D721Med (cell line): ENCODE measurements around the gene PDGFD.

Source experiments
- DNase-seq: peaks from one replicate; pipeline ENCODE4 v3.0.0; 2011; ENCODE audit warnings: low spot score; ENCODE audit not compliant: insufficient read length
- FAIRE-seq: peaks from 2 replicates; lab custom pipeline; 2011; peaks lifted over from hg19 to GRCh38; lab: Jason Lieb, UNC
- CTCF ChIP-seq: IDR thresholded peaks from 2 replicates; pipeline ENCODE4 v1.5.1; 2012; ENCODE audit warnings: mild to moderate bottlenecking, control low read depth; ENCODE audit not compliant: insufficient read depth; ENCODE audit errors: missing control alignments

Gene PDGFD

GRCh38 chr11:103998826-103999508 is 165.0 kb downstream of the PDGFD start:
- no peak for TF ChIP-seq CTCF
- FAIRE-seq, result no peak
- DNase-seq, result no peak

- DNase-seq, result no peak
- FAIRE-seq, result no peak
- no peak for TF ChIP-seq CTCF
These were observed 166.9 kb downstream of the PDGFD start for GRCh38 chr11:103997082-103997481.

- no peak for FAIRE-seq
- TF ChIP-seq CTCF, result no peak
- no peak for DNase-seq
These were observed 168.1 kb downstream of the PDGFD start for GRCh38 chr11:103995896-103996295.

GRCh38 chr11:103994518-103994917 is 169.4 kb downstream of the PDGFD start:
- no peak for DNase-seq
- FAIRE-seq, result no peak
- no peak for TF ChIP-seq CTCF

- FAIRE-seq (no peak), DNase-seq (no peak)
- no peak for TF ChIP-seq CTCF
These were observed 169.9 kb downstream of the PDGFD start for GRCh38 chr11:103994094-103994493.

GRCh38 chr11:103993507-103993906 is 170.4 kb downstream of the PDGFD start:
- no peak for FAIRE-seq
- TF ChIP-seq CTCF, result no peak

GRCh38 chr11:103988595-103988969 is 175.4 kb downstream of the PDGFD start:
- DNase-seq, result no peak
- FAIRE-seq, result no peak
- TF ChIP-seq CTCF, result no peak

More at GRCh38 chr11:103993507-103993906, 170.4 kb downstream of the PDGFD start:
- no peak for DNase-seq
